ENCODE results near the gene ERCC1. TPM values are rescaled to one million over a fixed set of nuclear protein-coding genes. Genes with fewer than 3 reads are reported as not detected.

The ERCC1 gene
- total and polyA plus RNA-seq, 2 of the 13 experiments (the other 11 are each of a cell fraction or from before 2014, with no cell fraction given), result 40.0 to 66.4 TPM

DNA sequence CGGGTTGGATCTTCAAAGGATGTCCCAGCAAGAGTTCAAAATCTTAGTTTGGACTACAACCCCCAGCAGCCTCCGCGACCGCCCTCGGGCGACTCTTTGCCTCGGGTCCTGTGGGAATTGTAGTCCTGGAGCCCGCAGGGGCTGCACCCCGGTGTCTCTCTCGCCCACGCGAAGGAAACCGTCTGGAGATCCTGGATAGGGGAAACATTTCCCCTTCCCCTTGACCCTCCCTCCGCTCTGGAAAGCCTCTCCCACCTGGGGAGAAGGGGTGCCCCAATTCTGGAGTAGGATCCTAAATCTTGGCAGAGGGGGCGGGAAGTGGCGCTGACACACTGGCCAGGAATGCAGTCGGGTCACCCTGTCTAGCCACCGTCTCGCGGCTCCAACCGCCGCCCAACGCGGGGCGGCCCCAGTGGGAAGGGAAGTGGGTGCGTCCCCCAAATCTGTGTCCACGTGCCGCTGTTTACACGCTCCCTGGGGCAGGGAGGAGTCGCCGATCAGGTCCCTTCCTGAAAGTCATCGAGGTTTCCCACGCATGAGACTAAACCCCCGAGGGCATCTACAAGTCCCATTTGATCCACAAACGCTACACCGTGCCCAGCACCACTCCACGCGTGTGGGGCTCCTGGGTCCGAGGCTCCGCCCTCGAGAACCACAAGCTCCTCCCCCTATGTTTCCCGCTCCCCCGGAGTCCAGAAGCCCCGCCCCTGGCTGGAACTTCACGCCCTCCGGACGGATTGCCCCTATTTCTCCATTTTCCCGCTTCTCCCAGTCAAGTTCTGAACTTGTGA is 18.1 kb downstream of the ERCC1 start (continued):
- TF ChIP-seq SMYD3 (CRISPR knock-in tag; IDR thresholded peaks at IDR 0.05), result no peak
- TF ChIP-seq, protein P1, sequence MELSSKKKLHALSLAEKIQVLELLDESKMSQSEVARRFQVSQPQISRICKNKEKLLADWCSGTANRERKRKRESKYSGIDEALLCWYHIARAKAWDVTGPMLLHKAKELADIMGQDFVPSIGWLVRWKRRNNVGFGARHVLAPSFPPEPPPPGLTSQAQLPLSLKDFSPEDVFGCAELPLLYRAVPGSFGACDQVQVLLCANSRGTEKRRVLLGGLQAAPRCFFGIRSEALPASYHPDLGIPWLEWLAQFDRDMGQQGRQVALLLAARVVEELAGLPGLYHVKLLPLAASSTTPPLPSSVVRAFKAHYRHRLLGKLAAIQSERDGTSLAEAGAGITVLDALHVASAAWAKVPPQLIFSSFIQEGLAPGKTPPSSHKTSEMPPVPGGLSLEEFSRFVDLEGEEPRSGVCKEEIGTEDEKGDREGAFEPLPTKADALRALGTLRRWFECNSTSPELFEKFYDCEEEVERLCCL (CRISPR knock-in tag; IDR thresholded peaks at IDR 0.05; ENCODE audit: borderline replicate concordance), result no peak
- TF ChIP-seq GLI4 (CRISPR knock-in tag; IDR thresholded peaks at IDR 0.05; ENCODE audit: borderline replicate concordance), result no peak
- no peak for TF ChIP-seq E2F2 (CRISPR knock-in tag; IDR thresholded peaks at IDR 0.05; ENCODE audit: borderline replicate concordance)
- TF ChIP-seq, protein P2, sequence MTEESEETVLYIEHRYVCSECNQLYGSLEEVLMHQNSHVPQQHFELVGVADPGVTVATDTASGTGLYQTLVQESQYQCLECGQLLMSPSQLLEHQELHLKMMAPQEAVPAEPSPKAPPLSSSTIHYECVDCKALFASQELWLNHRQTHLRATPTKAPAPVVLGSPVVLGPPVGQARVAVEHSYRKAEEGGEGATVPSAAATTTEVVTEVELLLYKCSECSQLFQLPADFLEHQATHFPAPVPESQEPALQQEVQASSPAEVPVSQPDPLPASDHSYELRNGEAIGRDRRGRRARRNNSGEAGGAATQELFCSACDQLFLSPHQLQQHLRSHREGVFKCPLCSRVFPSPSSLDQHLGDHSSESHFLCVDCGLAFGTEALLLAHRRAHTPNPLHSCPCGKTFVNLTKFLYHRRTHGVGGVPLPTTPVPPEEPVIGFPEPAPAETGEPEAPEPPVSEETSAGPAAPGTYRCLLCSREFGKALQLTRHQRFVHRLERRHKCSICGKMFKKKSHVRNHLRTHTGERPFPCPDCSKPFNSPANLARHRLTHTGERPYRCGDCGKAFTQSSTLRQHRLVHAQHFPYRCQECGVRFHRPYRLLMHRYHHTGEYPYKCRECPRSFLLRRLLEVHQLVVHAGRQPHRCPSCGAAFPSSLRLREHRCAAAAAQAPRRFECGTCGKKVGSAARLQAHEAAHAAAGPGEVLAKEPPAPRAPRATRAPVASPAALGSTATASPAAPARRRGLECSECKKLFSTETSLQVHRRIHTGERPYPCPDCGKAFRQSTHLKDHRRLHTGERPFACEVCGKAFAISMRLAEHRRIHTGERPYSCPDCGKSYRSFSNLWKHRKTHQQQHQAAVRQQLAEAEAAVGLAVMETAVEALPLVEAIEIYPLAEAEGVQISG (CRISPR knock-in tag; IDR thresholded peaks at IDR 0.05), result peak; percentile 83
- TF ChIP-seq ZNF652 (CRISPR knock-in tag; IDR thresholded peaks at IDR 0.05; ENCODE audit: borderline replicate concordance, low read depth), result no peak
- no peak for TF ChIP-seq TFAP4 (IDR thresholded peaks at IDR 0.05; ENCODE audit: borderline replicate concordance, low read depth)
- no peak for TF ChIP-seq TOPORS (CRISPR knock-in tag; IDR thresholded peaks at IDR 0.05)
- TF ChIP-seq ZSCAN25 (CRISPR knock-in tag; IDR thresholded peaks at IDR 0.05), result no peak
- TF ChIP-seq ZNF44 (CRISPR knock-in tag; IDR thresholded peaks at IDR 0.05), result no peak
- TF ChIP-seq ZBTB21 (CRISPR knock-in tag; IDR thresholded peaks at IDR 0.05), result no peak
- TF ChIP-seq REXO4 (CRISPR knock-in tag; IDR thresholded peaks at IDR 0.05; ENCODE audit: borderline replicate concordance), result no peak
- TF ChIP-seq ZNF562 (CRISPR knock-in tag; IDR thresholded peaks at IDR 0.05; ENCODE audit: borderline replicate concordance), result no peak
- TF ChIP-seq, protein P3, sequence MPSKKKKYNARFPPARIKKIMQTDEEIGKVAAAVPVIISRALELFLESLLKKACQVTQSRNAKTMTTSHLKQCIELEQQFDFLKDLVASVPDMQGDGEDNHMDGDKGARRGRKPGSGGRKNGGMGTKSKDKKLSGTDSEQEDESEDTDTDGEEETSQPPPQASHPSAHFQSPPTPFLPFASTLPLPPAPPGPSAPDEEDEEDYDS (CRISPR knock-in tag; IDR thresholded peaks at IDR 0.05), result peak; percentile 58; the same call in 1 of the 2 replicates
- TF ChIP-seq KMT2A (CRISPR knock-in tag; IDR thresholded peaks at IDR 0.05), result no peak
- TF ChIP-seq BORCS8-MEF2B (CRISPR knock-in tag; IDR thresholded peaks at IDR 0.05), result peak; percentile 8; the same call in 1 of the 2 replicates
- peak; percentile 39; the same call in 1 of the 2 replicates for TF ChIP-seq ERF (CRISPR knock-in tag; IDR thresholded peaks at IDR 0.05)
- TF ChIP-seq ZNF510 (CRISPR knock-in tag; IDR thresholded peaks at IDR 0.05; ENCODE audit: low read depth), result no peak
- TF ChIP-seq TAF1 (CRISPR knock-in tag; IDR thresholded peaks at IDR 0.05), result no peak; the same call in 1 of the 2 replicates
- no peak for TF ChIP-seq KLF15 (CRISPR knock-in tag; IDR thresholded peaks at IDR 0.05; ENCODE audit: borderline replicate concordance)
- no peak for TF ChIP-seq ONECUT2 (CRISPR knock-in tag; IDR thresholded peaks at IDR 0.05)
- no peak for TF ChIP-seq SALL2 (CRISPR knock-in tag; IDR thresholded peaks at IDR 0.05)
- TF ChIP-seq CBX5 (CRISPR knock-in tag; IDR thresholded peaks at IDR 0.05; ENCODE audit: borderline replicate concordance), result no peak
- no peak for TF ChIP-seq ZFYVE20 (CRISPR knock-in tag; IDR thresholded peaks at IDR 0.05; ENCODE audit: borderline replicate concordance, low read depth)
